K562 (cell line): ENCODE data around the gene RPS27. TPM values are rescaled to one million over a fixed set of nuclear protein-coding genes. Genes with fewer than 3 reads are reported as not detected.
A peak's percentile ranks its signal among the peaks of the same experiment; 100 is the strongest.

Source experiments
- AFF4 ChIP-seq: sonication (generic); formaldehyde crosslinking; IDR thresholded peaks from 2 replicates; pipeline ENCODE4 v1.8.0; 2023; ENCODE audit warnings: mild to moderate bottlenecking, missing genetic modification reagents
- CEBPG ChIP-seq, 3 experiments: fragments of 200-800 bp in 1 of 3; sonication (Bioruptor generic) in 1 of 3; sonication (generic) in 1 of 3; formaldehyde crosslinking in 1 of 3; IDR thresholded peaks in 2 of 3; conservative IDR thresholded peaks in 1 of 3; 2 replicates each; pipeline versions ENCODE4 v1.6.1 to v1.8.0; 2016 to 2022; ENCODE audit warnings: missing compliant biosample characterization in 2 of 3, missing genetic modification characterization in 2 of 3, mild to moderate bottlenecking in 1 of 3, missing genetic modification reagents in 1 of 3
- DEAF1 ChIP-seq: fragments of 450-650 bp; formaldehyde crosslinking; IDR thresholded peaks from 2 replicates; pipeline ENCODE4 v1.4.0; 2020; ENCODE audit warnings: mild to moderate bottlenecking, moderate library complexity
- MEF2A ChIP-seq: IDR thresholded peaks from 2 replicates; pipeline ENCODE4 v1.6.1; 2011; ENCODE audit warnings: low read depth, mild to moderate bottlenecking, low read length, moderate library complexity; ENCODE audit not compliant: control insufficient read depth
- OTX1 ChIP-seq: fragments of 450-650 bp; formaldehyde crosslinking; IDR thresholded peaks from 2 replicates; pipeline ENCODE4 v1.4.0; 2022; ENCODE audit warnings: mild to moderate bottlenecking
- PHB2 ChIP-seq: fragments of 450-650 bp; IDR thresholded peaks from 2 replicates; pipeline ENCODE4 v1.6.1; 2017; ENCODE audit warnings: low read depth
- REST ChIP-seq, 2 experiments: fragments of 450-650 bp; formaldehyde crosslinking in 1 of 2; IDR thresholded peaks; 2 replicates each; pipeline versions ENCODE4 v1.4.0 to v1.6.1; 2014 to 2020; ENCODE audit warnings: mild to moderate bottlenecking in 2 of 2, borderline replicate concordance in 1 of 2, low read depth in 1 of 2
- SIN3A ChIP-seq, 2 experiments: fragments of 150-350 bp in 1 of 2; IDR thresholded peaks; 2 replicates each; pipeline ENCODE4 v1.6.1; 2011 to 2016; ENCODE audit warnings: borderline replicate concordance in 2 of 2, low read depth in 2 of 2, low read length in 2 of 2, mild to moderate bottlenecking in 2 of 2, moderate library complexity in 2 of 2; ENCODE audit not compliant: control insufficient read depth in 1 of 2
- SUPT5H ChIP-seq: fragments of 450-650 bp; IDR thresholded peaks from 2 replicates; pipeline ENCODE4 v1.6.1; 2016
- TOE1 ChIP-seq, 2 experiments: fragments of 450-650 bp in 1 of 2; sonication (generic) in 1 of 2; formaldehyde crosslinking in 1 of 2; IDR thresholded peaks; 2 replicates each; pipeline versions ENCODE4 v1.7.1 to v1.8.0; 2016 to 2022; ENCODE audit warnings: borderline replicate concordance in 2 of 2, mild to moderate bottlenecking in 2 of 2, antibody characterized with exemption in 1 of 2, inconsistent platforms in 1 of 2, low read depth in 1 of 2, missing genetic modification reagents in 1 of 2, moderate library complexity in 1 of 2
- ZNF316 ChIP-seq: fragments of 450-650 bp; IDR thresholded peaks from 2 replicates; pipeline ENCODE4 v1.6.1; 2016
- ZNF444 ChIP-seq: fragments of 250-450 bp; sonication (Bioruptor Pico); IDR thresholded peaks from 2 replicates; pipeline ENCODE4 v1.4.0; 2020; ENCODE audit warnings: mild to moderate bottlenecking, moderate library complexity
- ZNF589 ChIP-seq: fragments of 200-800 bp; sonication (Bioruptor generic); IDR thresholded peaks from 2 replicates; pipeline ENCODE4 v1.6.1; 2016; ENCODE audit warnings: low read depth, missing genetic modification characterization, missing compliant biosample characterization
- polyA plus RNA-seq, 8 experiments: library from polyadenylated mRNA; depleted of rRNA in 4 of 8; stranded (reverse) in 5 of 8; unstranded in 3 of 8; fragments of >200 nt; fragmentation: Nextera tagmentation in 2 of 8; fragmentation: Illumina TruSeq in 1 of 8; extraction: Ambion mirVana in 2 of 8; extraction: Trizol in 1 of 8; gene quantifications; 2 replicates each; pipeline versions ENCODE4 v1.2.1 to v1.2.3, GENCODE V29; 2011 to 2014; ENCODE audit warnings: inconsistent platforms in 1 of 8, missing spikeins in 1 of 8
- total RNA-seq, 7 experiments: library from RNA; depleted of rRNA in 6 of 7; stranded (reverse); fragments of >200 nt in 6 of 7; fragmentation: Illumina TruSeq in 2 of 7; extraction: Trizol in 2 of 7; gene quantifications; 2 replicates each; pipeline versions ENCODE4 v1.2.1 to v1.2.3, GENCODE V29; 2011 to 2021; ENCODE audit warnings: low replicate concordance in 1 of 7

Gene RPS27
- total and polyA plus RNA-seq, 9 of the 15 experiments (the other 6 are each of a cell fraction or from before 2014, with no cell fraction given) = 2,091 to 9,377 (median 6,706) TPM

GRCh38 chr1:153976819-153977249, 13.7 kb upstream of the RPS27 start (continued):
- TF ChIP-seq TOE1 (IDR thresholded peaks at IDR 0.05; ENCODE audit: borderline replicate concordance) (no peak), TOE1 (CRISPR knock-in tag; IDR thresholded peaks at IDR 0.05; ENCODE audit: borderline replicate concordance, low read depth) (no peak), OTX1 (CRISPR knock-in tag) (no peak), CEBPG (CRISPR knock-in tag; IDR thresholded peaks at IDR 0.05) (no peak), CEBPG (tag; conservative IDR thresholded peaks at IDR 0.05 in 1 of 2, IDR thresholded peaks at IDR 0.05 in 1 of 2) (no peak), SIN3A (IDR thresholded peaks at IDR 0.05; ENCODE audit: borderline replicate concordance in 2 of 2, control insufficient read depth in 1 of 2, low read depth in 2 of 2, low read length in 2 of 2) (peak in 1 of 2 experiments; percentile 71; a peak in 2 of 4 replicates), ZNF589 (CRISPR knock-in tag) (no peak), REST (IDR thresholded peaks at IDR 0.05; ENCODE audit: borderline replicate concordance) (no peak), REST (CRISPR knock-in tag; IDR thresholded peaks at IDR 0.05; ENCODE audit: low read depth) (no peak), ZNF316 (no peak), PHB2 (no peak), ZNF444 (CRISPR knock-in tag) (no peak), DEAF1 (no peak), SUPT5H (no peak), MEF2A (no peak), AFF4 (no peak)
